ENCODE data around the gene LRRC32.

The LRRC32 gene

GRCh38 chr11:76685237-76685636 is 14.7 kb upstream of the LRRC32 start:
- TF ChIP-seq CTCF (IDR thresholded peaks at IDR 0.05; ENCODE audit: low read depth, low read length), result no peak
- DNase-seq (ENCODE audit: extremely low read depth, low read depth), result no peak

- no peak for TF ChIP-seq CTCF (IDR thresholded peaks at IDR 0.05; ENCODE audit: low read depth, low read length)
- DNase-seq (ENCODE audit: extremely low read depth, low read depth), result no peak
Measured at GRCh38 chr11:76684516-76684915, 14.0 kb upstream of the LRRC32 start.

GRCh38 chr11:76683161-76684095 is 12.9 kb upstream of the LRRC32 start:
- no peak for TF ChIP-seq CTCF (IDR thresholded peaks at IDR 0.05; ENCODE audit: low read depth, low read length)
- DNase-seq (ENCODE audit: extremely low read depth, low read depth), result no peak

GRCh38 chr11:76682684-76683083 is 12.1 kb upstream of the LRRC32 start:
- TF ChIP-seq CTCF (IDR thresholded peaks at IDR 0.05; ENCODE audit: low read depth, low read length), result no peak
- no peak for DNase-seq (ENCODE audit: extremely low read depth, low read depth)

GRCh38 chr11:76682106-76682505 is 11.6 kb upstream of the LRRC32 start:
- no peak for DNase-seq (ENCODE audit: extremely low read depth, low read depth)

GRCh38 chr11:76680518-76681425 is 10.2 kb upstream of the LRRC32 start:
- DNase-seq (ENCODE audit: extremely low read depth, low read depth), result peak; percentile 23
- TF ChIP-seq CTCF (IDR thresholded peaks at IDR 0.05; ENCODE audit: low read depth, low read length), result peak; percentile 85

More at GRCh38 chr11:76682106-76682505, 11.6 kb upstream of the LRRC32 start:
- TF ChIP-seq CTCF (IDR thresholded peaks at IDR 0.05; ENCODE audit: low read depth, low read length), result no peak
